AG08395 (cell line): ENCODE results near the gene SLC22A5.
"Not testable (repeated sequence)": the region's sequence is repeated elsewhere in the genome, so short reads cannot be mapped to it uniquely, and the experiment has no call there.

Experiments used
- DNase-seq: peaks from one replicate; pipeline ENCODE4 v3.0.0; 2012; ENCODE audit warnings: mixed read lengths, low spot score

Gene SLC22A5

GRCh38 chr5:132388244-132389050 lies 18.9 kb downstream of the SLC22A5 start:
- DNase-seq: peak; percentile 19

GRCh38 chr5:132389051-132389331 lies 19.5 kb downstream of the SLC22A5 start:
- DNase-seq: no peak

GRCh38 chr5:132389585-132390286 lies 20.2 kb downstream of the SLC22A5 start:
- DNase-seq: peak; percentile 98

GRCh38 chr5:132391247-132391646 lies 21.7 kb downstream of the SLC22A5 start:
- DNase-seq: no peak

- no peak for DNase-seq
Observed at GRCh38 chr5:132391870-132392269, 22.4 kb downstream of the SLC22A5 start.

GRCh38 chr5:132392411-132392810 lies 22.9 kb downstream of the SLC22A5 start:
- DNase-seq: no peak

GRCh38 chr5:132392978-132393825 lies 23.7 kb downstream of the SLC22A5 start:
- DNase-seq: no peak

GRCh38 chr5:132394667-132395259 lies 25.3 kb downstream of the SLC22A5 start:
- no peak for DNase-seq

- DNase-seq: no peak
Observed at GRCh38 chr5:132396589-132397031, 27.1 kb downstream of the SLC22A5 start.

GRCh38 chr5:132397224-132397623 lies 27.7 kb downstream of the SLC22A5 start:
- DNase-seq: no peak

- not testable (repeated sequence) for DNase-seq
Observed at GRCh38 chr5:132397936-132398675, 28.6 kb downstream of the SLC22A5 start.

- not testable (repeated sequence) for DNase-seq
Observed at GRCh38 chr5:132404041-132404440, 34.5 kb downstream of the SLC22A5 start.

- no peak for DNase-seq
Observed at GRCh38 chr5:132405646-132406045, 36.1 kb downstream of the SLC22A5 start.

GRCh38 chr5:132406144-132406783 lies 36.8 kb downstream of the SLC22A5 start:
- no peak for DNase-seq

- no peak for DNase-seq
Observed at GRCh38 chr5:132407970-132408369, 38.5 kb downstream of the SLC22A5 start.

GRCh38 chr5:132408456-132408855 lies 38.9 kb downstream of the SLC22A5 start:
- DNase-seq: no peak

- no peak for DNase-seq
Observed at GRCh38 chr5:132408965-132409364, 39.5 kb downstream of the SLC22A5 start.

- DNase-seq: peak; percentile 79
Observed at GRCh38 chr5:132410451-132411303, 41.2 kb downstream of the SLC22A5 start.

- DNase-seq: no peak
Observed at GRCh38 chr5:132411304-132412013, 41.9 kb downstream of the SLC22A5 start.
